Lower lobe of right lung (tissue), 2 donors: Measurements from ENCODE around the gene SLC38A10. TPM values are rescaled to one million over a fixed set of nuclear protein-coding genes. Genes with fewer than 3 reads are reported as not detected.

ENCODE experiments used
- ATAC-seq, 2 donors: fragments of 200-7000 bp; cut with Tn5 transposase; one replicate each; pipeline ENCODE4 v1.9.1; 2020 to 2022; ENCODE audit warnings: mild to moderate bottlenecking in 2 of 2, moderate library complexity in 2 of 2
- DNase-seq: peaks from one replicate; pipeline ENCODE4 v3.0.0-alpha.2; 2020
- H3K27ac ChIP-seq: fragments of 200-600 bp; one replicate; pipeline ENCODE4 v1.8.0; 2022
- H3K27me3 ChIP-seq: fragments of 200-600 bp; one replicate; pipeline ENCODE4 v1.8.0; 2022; ENCODE audit warnings: low read depth
- H3K36me3 ChIP-seq: fragments of 200-600 bp; one replicate; pipeline ENCODE4 v1.8.0; 2022; ENCODE audit warnings: mild to moderate bottlenecking
- H3K4me1 ChIP-seq: fragments of 200-600 bp; one replicate; pipeline ENCODE4 v1.8.0; 2022
- H3K4me3 ChIP-seq: fragments of 200-600 bp; one replicate; pipeline ENCODE4 v1.8.0; 2022; ENCODE audit warnings: mild to moderate bottlenecking
- H3K9me3 ChIP-seq: fragments of 200-600 bp; one replicate; pipeline ENCODE4 v1.8.0; 2022
- intact Hi-C: fragments of 100-400 bp; cut with DNase I; formaldehyde crosslinking; loops from one replicate; pipeline ENCODE4 v1.11.0; 2022
- total RNA-seq: library from RNA; stranded (reverse); fragmentation: NEBNext Ultra II Directional; extraction: Animal tissue kit (Norgen Biotek cat#: 25700); gene quantifications from one replicate; pipeline ENCODE4 v1.2.1, GENCODE V29; 2021
- TF ChIP-seq, protein P1 (sequence below): fragments of 200-600 bp; IDR thresholded peaks from one replicate; pipeline ENCODE4 v1.8.0; 2022; ENCODE audit warnings: antibody characterized with exemption, mild to moderate bottlenecking
- donor health status: DM: no; HTN: yes; CAD: no; lungs with severe emphysema.

The SLC38A10 gene
- total RNA-seq, 1 donor from 2014 or later, result 98.1 TPM

GRCh38 chr17:81195941-81196495, 99.1 kb downstream of the SLC38A10 start:
- H3K27ac ChIP-seq, result no peak overlapping the region
- ATAC-seq, result no peak

More at GRCh38 chr17:81195941-81196495, 99.1 kb downstream of the SLC38A10 start:
- Histone ChIP-seq H3K4me1 (peaks cover 20% of the 10 kb centered on the region), H3K36me3 (peaks cover 12% of the 10 kb centered on the region), H3K4me3 (no peak overlapping the region), H3K9me3 (no peaks in the 10 kb centered on the region), H3K27me3 (no peaks in the 10 kb centered on the region)
- TF ChIP-seq, protein P1, sequence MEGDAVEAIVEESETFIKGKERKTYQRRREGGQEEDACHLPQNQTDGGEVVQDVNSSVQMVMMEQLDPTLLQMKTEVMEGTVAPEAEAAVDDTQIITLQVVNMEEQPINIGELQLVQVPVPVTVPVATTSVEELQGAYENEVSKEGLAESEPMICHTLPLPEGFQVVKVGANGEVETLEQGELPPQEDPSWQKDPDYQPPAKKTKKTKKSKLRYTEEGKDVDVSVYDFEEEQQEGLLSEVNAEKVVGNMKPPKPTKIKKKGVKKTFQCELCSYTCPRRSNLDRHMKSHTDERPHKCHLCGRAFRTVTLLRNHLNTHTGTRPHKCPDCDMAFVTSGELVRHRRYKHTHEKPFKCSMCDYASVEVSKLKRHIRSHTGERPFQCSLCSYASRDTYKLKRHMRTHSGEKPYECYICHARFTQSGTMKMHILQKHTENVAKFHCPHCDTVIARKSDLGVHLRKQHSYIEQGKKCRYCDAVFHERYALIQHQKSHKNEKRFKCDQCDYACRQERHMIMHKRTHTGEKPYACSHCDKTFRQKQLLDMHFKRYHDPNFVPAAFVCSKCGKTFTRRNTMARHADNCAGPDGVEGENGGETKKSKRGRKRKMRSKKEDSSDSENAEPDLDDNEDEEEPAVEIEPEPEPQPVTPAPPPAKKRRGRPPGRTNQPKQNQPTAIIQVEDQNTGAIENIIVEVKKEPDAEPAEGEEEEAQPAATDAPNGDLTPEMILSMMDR, result no peak
- DNase-seq, result no peak
- intact Hi-C loops, result no loop called here

Other genes with a start within 250 kb of the SLC38A10 start
- not detected for gene PVALEF, start 129.8 kb downstream of the SLC38A10 start, total RNA-seq
- gene AATK, start 129.1 kb downstream of the SLC38A10 start, total RNA-seq, result 64.0 TPM
- gene CEP131, start 72.3 kb downstream of the SLC38A10 start, total RNA-seq, result 8.3 TPM
- 43.2 TPM for gene TEPSIN, start 56.3 kb downstream of the SLC38A10 start, total RNA-seq
- gene NDUFAF8, start 56.0 kb downstream of the SLC38A10 start, total RNA-seq, result 24.3 TPM
- 19.9 TPM for gene BAHCC1, start 100.2 kb upstream of the SLC38A10 start, total RNA-seq
- gene ACTG1, start 217.5 kb upstream of the SLC38A10 start, total RNA-seq, result 1,821 TPM
- 3.3 TPM for gene FSCN2, start 233.1 kb upstream of the SLC38A10 start, total RNA-seq